Measurements from ENCODE around the gene MYLK.

The MYLK gene

GRCh38 chr3:123586131-123586530 lies 298.0 kb downstream of the MYLK start:
- Histone ChIP-seq H3K79me2 (ENCODE audit: insufficient read depth, low read length) (peaks cover 37% of the 10 kb centered on the region), H2AFZ (ENCODE audit: low read length) (peak overlapping the region; percentile 96), H3K4me3 (ENCODE audit: low read length, poor library complexity, severe bottlenecking) (peak overlapping the region; percentile 93), H3K36me3 (ENCODE audit: insufficient read depth, low read length) (no peaks in the 10 kb centered on the region), H3F3A (ENCODE audit: low read depth) (no peaks in the 10 kb centered on the region), H4K20me1 (ENCODE audit: insufficient read depth, low read length, poor library complexity, severe bottlenecking) (no peaks in the 10 kb centered on the region), H3K27me3 (ENCODE audit: insufficient read depth, low read length, poor library complexity, severe bottlenecking) (no peaks in the 10 kb centered on the region), H3K4me1 (ENCODE audit: insufficient read depth, low read length, poor library complexity, severe bottlenecking) (peaks cover 36% of the 10 kb centered on the region), H3K4me2 (ENCODE audit: low read depth, low read length, poor library complexity, severe bottlenecking) (peak overlapping the region; percentile 87), H3K9me3 (ENCODE audit: insufficient read depth, low read depth, low read length) (peaks cover 17% of the 10 kb centered on the region; the same call in 1 of the 2 replicates), H3K9me2 (replicated peaks; ENCODE audit: low read depth, low read length) (no peaks in the 10 kb centered on the region), H3K9ac (ENCODE audit: low read depth, low read length, poor library complexity, severe bottlenecking) (peak overlapping the region; percentile 86)
- TF ChIP-seq CTCF (conservative IDR thresholded peaks at IDR 0.05; ENCODE audit: low read length) = no peak
- TF ChIP-seq EZH2phosphoT487 (IDR thresholded peaks at IDR 0.05; ENCODE audit: borderline replicate concordance) = no peak

- H3K36me3 ChIP-seq (ENCODE audit: insufficient read depth, low read length) = no peaks in the 10 kb centered on the region
- no peaks in the 10 kb centered on the region for H4K20me1 ChIP-seq (ENCODE audit: insufficient read depth, low read length, poor library complexity, severe bottlenecking)
- no peak for TF ChIP-seq EZH2phosphoT487 (IDR thresholded peaks at IDR 0.05; ENCODE audit: borderline replicate concordance)
- TF ChIP-seq CTCF (conservative IDR thresholded peaks at IDR 0.05; ENCODE audit: low read length) = no peak
- peaks cover 10% of the 10 kb centered on the region; the same call in 1 of the 2 replicates for H3K9me3 ChIP-seq (ENCODE audit: insufficient read depth, low read depth, low read length)
- H3K4me1 ChIP-seq (ENCODE audit: insufficient read depth, low read length, poor library complexity, severe bottlenecking) = peaks cover 36% of the 10 kb centered on the region
- H2AFZ ChIP-seq (ENCODE audit: low read length) = peak within 1 kb of the TSS; percentile 96
- peaks cover 37% of the 10 kb centered on the region for H3K79me2 ChIP-seq (ENCODE audit: insufficient read depth, low read length)
- H3K4me3 ChIP-seq (ENCODE audit: low read length, poor library complexity, severe bottlenecking) = peak within 1 kb of the TSS; percentile 93
- H3F3A ChIP-seq (ENCODE audit: low read depth) = no peaks in the 10 kb centered on the region
- H3K27me3 ChIP-seq (ENCODE audit: insufficient read depth, low read length, poor library complexity, severe bottlenecking) = no peaks in the 10 kb centered on the region
- H3K9ac ChIP-seq (ENCODE audit: low read depth, low read length, poor library complexity, severe bottlenecking) = peak within 1 kb of the TSS; percentile 86
- peak within 1 kb of the TSS; percentile 96 for H3K4me2 ChIP-seq (ENCODE audit: low read depth, low read length, poor library complexity, severe bottlenecking)
- H3K9me2 ChIP-seq (replicated peaks; ENCODE audit: low read depth, low read length) = no peaks in the 10 kb centered on the region
These were observed 298.9 kb downstream of the MYLK start, which contains the start of gene HACD2 for GRCh38 chr3:123584988-123585937. TSS of gene HACD2 (minus strand) at chr3:123585053. CDS start at chr3:123585027, 26 bp downstream.

GRCh38 chr3:123584284-123584987 lies 299.7 kb downstream of the MYLK start:
- Histone ChIP-seq H3K9me2 (replicated peaks; ENCODE audit: low read depth, low read length) (no peaks in the 10 kb centered on the region), H3K27me3 (ENCODE audit: insufficient read depth, low read length, poor library complexity, severe bottlenecking) (no peaks in the 10 kb centered on the region), H3K79me2 (ENCODE audit: insufficient read depth, low read length) (peaks cover 37% of the 10 kb centered on the region), H3F3A (ENCODE audit: low read depth) (no peaks in the 10 kb centered on the region), H3K9me3 (ENCODE audit: insufficient read depth, low read depth, low read length) (peaks cover 1% of the 10 kb centered on the region; the same call in 1 of the 2 replicates), H3K4me3 (ENCODE audit: low read length, poor library complexity, severe bottlenecking) (peak overlapping the region; percentile 93), H3K4me1 (ENCODE audit: insufficient read depth, low read length, poor library complexity, severe bottlenecking) (peaks cover 36% of the 10 kb centered on the region), H4K20me1 (ENCODE audit: insufficient read depth, low read length, poor library complexity, severe bottlenecking) (no peaks in the 10 kb centered on the region), H3K4me2 (ENCODE audit: low read depth, low read length, poor library complexity, severe bottlenecking) (peak overlapping the region; percentile 96), H2AFZ (ENCODE audit: low read length) (peak overlapping the region; percentile 93), H3K36me3 (ENCODE audit: insufficient read depth, low read length) (no peaks in the 10 kb centered on the region), H3K9ac (ENCODE audit: low read depth, low read length, poor library complexity, severe bottlenecking) (peak overlapping the region; percentile 86)
- TF ChIP-seq CTCF (conservative IDR thresholded peaks at IDR 0.05; ENCODE audit: low read length) (0 out of 2 replicates have a peak, but pooled peaks have one; percentile 19), EZH2phosphoT487 (IDR thresholded peaks at IDR 0.05; ENCODE audit: borderline replicate concordance) (no peak)

All from Loucy (cell line).